Caki2 (cell line): ENCODE results near the gene ELF2. TPM values are rescaled to one million over a fixed set of nuclear protein-coding genes. Genes with fewer than 3 reads are reported as not detected.
A peak's percentile ranks its signal among the peaks of the same experiment; 100 is the strongest.
"Not testable (repeated sequence)": the region's sequence is repeated elsewhere in the genome, so short reads cannot be mapped to it uniquely, and the experiment has no call there.

Experiments used
- DNase-seq: peaks from one replicate; pipeline ENCODE4 v3.0.0-alpha.2; 2015; ENCODE audit warnings: low read depth
- in situ Hi-C: cut with HindIII; loops from 2 replicates; pipeline ENCODE4 v1.10.0; 2016; ENCODE audit warnings: low sequenced_read_pairs, low pct_unique_long_range_greater_than_20kb, mixed read lengths
- total RNA-seq: library from RNA; depleted of rRNA; stranded (reverse); fragments of >200 nt; shearing (Covaris generic); gene quantifications from 2 replicates; pipeline ENCODE4 v1.2.3, GENCODE V29; 2014; ENCODE audit warnings: low replicate concordance

Gene ELF2
- total RNA-seq, 1 experiment from 2014 or later = 68.6 TPM

DNA sequence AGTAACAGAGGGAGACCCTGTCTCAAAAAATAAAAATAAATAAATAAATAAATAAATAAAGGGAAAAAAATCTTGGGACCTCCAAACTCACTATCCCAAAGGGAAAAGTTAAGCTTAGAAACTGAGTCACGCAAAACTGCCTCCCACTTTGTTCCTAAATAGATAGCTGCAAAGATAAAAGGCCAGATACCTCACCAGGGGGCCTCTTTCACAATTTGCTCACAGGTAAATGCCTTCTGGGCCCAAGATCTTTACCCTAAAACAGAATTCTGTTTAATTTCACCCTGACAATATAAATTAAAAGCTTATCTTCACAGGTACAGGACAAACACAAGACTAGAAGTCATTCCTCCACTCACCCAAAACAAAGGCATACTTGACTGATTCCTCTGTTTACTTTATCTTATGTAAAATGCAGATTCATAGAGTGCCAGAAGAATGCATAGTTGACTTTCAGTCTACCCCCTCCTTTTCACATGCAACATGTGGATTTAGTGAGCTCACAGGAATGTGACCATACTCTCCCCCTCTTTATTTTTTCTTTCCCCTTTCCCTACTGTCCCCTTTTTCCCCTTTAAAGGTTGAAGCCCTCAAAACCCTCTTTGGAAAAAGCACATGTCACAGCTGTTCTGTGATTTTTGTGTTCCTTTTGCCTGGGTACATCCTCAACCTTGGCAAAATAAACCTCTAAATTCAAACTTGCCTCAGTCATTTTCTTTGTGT lies 23.4 kb downstream of the ELF2 start:
- peak; percentile 32 for DNase-seq

DNA sequence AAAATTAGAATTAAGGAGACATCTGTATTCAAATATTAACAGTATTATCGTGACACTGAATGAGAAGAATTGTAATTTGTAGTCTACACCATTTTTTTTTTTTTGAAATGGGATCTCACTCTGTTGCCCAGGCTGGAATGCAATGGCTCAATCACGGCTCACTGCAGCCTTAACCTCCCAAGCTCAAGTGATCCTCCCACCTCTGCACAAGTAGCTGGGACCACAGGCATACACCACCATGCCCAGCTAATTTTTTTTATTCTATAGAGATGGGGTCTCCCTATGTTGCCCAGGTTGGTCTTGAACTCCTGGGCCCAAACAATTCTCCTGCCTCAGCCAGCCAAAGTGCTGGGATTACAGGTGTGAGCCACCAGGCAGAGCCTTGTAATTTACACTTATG lies 24.8 kb downstream of the ELF2 start:
- DNase-seq = no peak
- in situ Hi-C loops = no loop called here

More for the DNA sequence above, 23.4 kb downstream of the ELF2 start:
- in situ Hi-C loops = no loop called here

DNA sequence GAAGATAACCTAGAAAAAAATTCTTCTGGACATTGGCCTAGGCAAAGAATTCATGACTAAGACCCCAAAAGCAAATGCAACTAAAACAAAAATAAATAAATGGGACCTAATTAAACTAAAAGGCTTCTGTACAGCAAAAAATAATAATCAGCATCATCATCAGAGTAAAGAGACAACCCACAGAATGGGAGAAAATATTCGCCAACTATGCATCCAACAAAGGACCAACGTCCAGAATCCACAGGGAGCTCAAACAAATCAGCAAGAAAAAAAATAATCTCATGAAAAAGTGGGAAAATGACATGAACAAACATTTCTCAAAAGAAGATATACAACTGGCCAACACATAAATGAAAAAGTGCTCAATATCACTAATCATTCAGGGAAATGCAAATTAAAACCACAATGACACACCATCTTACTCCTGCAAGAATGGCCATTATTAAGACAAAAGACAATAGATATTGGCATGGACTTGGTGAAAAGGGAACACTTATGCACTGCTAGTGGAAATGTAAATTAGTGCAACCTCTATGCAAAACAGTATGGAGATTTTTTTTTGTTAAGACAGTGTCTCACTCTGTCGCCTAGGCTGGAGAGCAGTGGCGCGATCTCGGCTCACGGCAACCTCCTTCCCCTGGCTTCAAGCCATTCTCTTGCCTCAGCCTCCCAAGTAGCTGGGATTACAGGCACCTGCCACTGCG lies 29.9 kb downstream of the ELF2 start:
- no peak for DNase-seq
- in situ Hi-C loops = no loop called here

DNA sequence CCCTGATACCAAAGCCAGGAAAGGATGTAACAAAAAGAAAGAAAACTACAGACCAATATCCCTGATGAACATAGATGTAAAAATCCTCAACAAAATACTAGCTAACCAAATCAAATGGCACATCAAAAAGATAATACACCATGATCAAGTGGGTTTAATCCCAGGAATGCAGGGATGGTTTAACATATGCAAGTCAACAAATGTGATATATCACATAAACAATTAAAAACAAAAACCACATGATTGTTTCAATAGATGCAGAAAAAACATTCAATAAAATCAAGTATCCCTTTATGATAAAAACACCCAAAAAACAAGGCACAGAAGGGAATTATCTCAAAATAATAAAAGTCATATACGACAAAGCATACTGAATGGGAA lies 31.5 kb downstream of the ELF2 start:
- in situ Hi-C loops = no loop called here

DNA sequence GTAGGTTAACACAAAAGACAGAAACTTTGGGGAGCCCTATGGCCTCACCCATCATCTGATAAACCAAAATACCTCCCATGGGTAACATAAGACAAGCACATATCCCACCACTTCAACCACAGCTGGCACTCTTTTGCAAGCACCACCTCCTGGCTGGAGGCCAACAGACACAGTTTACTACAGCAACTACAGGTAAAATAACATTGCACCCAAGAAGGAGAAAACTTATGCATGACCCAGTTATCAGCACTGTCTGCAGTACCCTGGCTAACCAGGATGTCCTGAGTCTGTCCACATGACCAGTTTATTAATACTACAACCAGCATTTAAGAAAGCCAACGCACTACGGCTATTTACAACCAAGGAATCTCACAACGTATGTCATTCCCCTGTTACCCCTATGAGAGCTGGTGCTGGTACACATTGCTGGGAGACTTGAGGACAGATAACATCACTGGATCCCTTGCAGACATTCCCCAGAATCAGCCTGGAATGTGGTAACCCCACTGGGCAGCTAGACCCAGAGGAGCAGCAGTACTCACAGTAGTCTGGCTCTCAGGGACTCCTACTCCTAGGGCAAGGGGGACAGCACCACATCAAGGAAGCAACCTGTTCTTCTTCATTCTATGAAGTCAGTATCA lies 32.0 kb downstream of the ELF2 start:
- DNase-seq = no peak
- in situ Hi-C loops = no loop called here

More for the DNA sequence above, 31.5 kb downstream of the ELF2 start:
- DNase-seq = no peak

DNA sequence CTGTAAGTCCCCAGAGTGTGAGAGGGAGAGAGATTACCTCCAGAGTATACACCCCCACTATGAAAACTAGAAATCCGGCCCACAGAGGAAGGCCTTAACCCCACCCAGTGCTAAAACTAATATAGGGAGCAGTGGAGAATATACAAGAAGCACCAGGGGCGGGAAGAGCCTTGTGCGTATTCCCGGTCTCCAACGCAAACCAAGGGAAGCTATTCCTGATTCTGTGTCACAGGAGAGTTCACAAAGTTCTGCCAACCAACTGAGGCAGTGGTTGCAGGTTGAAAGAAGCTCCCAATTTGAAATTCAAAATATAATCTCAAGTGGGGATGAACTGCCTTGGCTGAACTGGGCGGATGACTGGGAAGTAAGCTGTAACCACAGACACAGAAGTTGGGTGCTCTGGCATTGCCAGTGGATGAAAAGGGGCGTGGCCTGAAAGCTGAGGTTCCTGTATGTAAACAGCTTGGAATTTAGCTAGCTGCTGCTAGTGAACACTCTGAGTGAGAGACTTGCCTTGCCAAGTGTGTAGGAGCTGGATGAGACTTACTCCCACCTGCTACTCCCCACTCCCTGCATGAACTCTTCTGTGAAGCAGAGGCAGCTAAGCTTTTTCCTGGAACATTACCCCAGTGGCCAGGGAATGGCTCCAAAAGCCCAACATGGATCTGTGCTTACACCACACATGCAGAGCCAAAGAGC lies 32.7 kb downstream of the ELF2 start:
- DNase-seq = no peak

DNA sequence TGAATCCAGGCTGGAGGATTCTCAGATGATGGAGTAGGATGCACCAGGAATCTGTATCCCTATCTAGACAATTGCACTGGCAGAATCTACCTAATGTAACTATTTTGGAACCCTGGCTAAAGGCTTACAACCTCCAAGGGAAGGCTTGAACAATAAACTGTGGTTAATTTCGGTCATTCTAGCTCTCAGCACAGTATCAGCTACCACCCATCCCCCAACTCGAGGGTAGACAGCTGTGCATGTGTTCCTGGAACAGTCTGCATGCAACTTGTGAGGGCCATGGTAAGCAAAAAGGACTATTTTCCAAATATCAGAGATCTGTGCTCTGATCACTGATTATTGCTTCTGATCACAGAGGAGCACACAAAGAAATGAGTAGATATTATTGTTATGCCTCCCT lies 34.0 kb downstream of the ELF2 start:
- in situ Hi-C loops = no loop called here
- DNase-seq = no peak

More for the DNA sequence above, 32.7 kb downstream of the ELF2 start:
- in situ Hi-C loops = no loop called here

DNA sequence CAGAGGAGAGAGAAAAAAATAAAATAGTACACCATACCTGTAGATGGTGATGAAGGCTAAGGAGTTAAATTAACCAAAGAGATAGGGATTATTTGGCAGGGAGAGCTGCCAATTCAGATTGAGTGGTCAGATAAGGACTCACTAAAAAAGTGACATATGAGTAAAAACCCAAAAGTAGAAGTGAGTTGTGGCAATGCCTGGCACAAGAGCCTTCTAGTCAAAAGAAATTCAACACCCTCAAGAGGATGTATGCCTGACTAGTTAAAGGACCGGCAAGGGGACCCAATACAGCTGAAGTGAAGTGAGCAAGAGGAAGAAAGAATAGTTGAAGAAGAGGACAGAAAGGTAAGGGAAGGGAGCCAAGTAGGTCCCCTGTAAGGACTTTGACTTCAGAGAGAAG lies 34.9 kb downstream of the ELF2 start:
- in situ Hi-C loops = no loop called here
- no peak for DNase-seq

DNA sequence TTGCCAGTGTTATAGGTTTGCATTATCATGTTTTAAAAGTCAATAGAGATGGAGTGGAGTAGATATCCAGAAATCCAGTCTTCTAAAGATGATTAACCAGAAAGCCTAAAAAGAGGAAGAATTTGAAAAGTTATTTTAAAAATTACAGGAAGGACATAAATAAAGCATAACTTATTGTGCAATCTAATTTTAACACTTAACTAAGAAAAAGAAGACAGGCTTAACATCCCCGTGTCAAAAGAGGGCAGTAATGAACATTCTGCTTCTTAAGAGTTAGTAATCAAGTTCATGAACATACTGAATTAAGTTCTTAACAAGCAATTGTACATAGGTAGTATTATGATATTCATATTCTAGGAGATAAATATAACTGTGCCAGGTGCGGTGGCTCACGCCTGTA lies 39.3 kb downstream of the ELF2 start:
- in situ Hi-C loops = no loop called here
- no peak for DNase-seq

DNA sequence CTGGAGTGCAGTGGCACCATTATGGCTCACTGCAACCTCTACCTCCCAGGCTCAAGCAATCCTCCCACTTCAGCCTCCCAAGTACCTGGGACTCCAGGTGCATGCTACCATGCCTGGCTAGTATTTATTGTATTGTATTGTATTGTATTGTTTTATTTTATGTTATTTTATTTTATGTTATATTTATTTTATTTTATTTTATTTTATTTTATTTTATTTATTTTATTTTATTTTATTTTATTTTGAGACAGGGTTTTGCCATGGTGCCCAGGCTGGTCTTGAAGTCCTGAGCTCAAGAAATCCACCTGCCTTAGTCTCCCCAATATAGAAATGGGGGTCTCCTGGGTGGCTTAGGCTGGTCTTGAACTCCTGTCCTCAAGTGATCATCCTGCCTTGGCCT lies 42.6 kb downstream of the ELF2 start:
- no peak for DNase-seq
- in situ Hi-C loops = no loop called here

DNA sequence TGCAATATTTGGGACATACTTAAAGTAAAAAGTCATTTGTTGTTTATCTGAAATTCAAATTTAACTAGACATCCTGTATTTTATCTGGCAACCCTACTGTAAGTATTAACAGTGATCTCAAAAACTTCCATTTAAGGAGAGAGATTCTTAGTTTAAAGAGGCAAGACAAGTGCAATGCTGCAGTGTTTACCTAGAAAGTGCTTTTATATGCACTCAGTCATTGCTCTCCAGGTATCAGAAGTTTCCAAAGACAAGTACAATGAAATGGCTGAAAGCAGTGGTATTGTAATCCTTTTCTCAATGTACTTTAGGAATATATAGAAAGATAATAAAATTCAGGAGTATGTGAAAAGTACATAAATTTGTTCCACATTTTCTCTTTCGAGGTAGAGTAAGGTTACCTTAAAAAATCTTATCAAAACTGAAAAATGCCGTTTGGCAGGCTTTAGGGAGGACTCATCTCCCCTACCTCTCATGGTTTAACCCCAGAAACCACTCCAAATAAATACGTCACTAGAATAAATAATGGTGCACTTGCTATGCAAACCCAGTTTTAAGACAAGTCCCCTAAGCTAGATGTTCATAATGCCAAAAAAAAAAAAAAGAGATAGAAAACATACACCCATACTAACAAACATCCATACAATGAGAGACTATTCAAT lies 45.7 kb downstream of the ELF2 start:
- DNase-seq = no peak
- in situ Hi-C loops = no loop called here

DNA sequence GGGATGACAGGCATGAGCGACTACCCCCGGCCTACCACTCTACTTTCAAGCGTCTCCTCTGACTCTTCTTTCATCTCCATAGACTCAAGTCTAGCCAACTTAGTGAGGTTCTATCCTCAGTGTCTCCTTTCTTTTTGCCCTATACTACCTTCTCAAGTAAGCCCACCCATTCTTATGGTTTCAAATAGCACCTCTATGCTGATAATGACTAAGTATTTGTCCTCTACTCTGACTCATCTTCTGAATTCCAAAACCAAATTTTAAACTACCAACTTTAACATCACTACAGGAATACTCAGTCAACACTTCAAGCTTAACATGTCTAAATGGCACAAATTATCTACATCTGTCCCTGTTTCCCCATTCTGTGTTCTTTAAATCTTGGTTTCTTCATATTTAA lies 47.8 kb downstream of the ELF2 start:
- DNase-seq = no peak
- in situ Hi-C loops = no loop called here

DNA sequence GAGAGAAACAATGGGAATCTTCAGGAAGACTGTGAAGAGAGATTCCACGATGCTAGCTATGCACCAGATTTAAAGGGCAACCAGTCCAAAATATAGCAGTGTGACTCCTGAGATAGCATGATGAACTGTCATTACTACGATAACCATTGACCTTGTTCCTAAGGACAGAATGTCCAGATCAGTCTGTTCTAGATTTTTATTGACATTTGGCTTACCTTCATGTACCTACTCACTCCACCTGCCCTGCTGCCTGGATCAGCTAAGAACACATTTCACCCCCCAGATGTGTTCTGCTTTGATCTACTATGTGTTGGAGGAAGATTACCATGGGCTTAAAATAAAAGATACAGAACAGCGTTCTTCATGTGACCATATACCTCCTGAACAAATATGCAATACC lies 50.1 kb downstream of the ELF2 start:
- DNase-seq = no peak
- in situ Hi-C loops = no loop called here

DNA sequence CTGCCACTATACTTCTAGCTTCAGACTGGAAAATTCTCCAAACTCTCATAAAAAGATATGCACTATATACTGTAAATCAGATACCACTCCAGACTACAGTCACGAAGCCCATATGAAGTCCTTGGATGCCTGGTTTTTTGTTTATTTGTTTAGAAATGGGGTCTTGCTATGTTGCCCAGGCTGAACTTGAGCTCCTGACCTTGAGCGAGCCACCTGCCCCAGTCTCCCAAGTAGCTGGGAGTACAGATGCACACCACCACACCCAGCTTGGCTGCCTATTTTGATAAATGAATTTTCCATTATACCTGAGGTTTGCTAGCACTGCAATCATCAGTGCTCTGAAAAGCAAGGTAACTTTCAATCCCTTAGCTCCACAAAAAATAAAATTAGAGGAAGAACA lies 53.1 kb downstream of the ELF2 start:
- no peak for DNase-seq
- in situ Hi-C loops = no loop called here

DNA sequence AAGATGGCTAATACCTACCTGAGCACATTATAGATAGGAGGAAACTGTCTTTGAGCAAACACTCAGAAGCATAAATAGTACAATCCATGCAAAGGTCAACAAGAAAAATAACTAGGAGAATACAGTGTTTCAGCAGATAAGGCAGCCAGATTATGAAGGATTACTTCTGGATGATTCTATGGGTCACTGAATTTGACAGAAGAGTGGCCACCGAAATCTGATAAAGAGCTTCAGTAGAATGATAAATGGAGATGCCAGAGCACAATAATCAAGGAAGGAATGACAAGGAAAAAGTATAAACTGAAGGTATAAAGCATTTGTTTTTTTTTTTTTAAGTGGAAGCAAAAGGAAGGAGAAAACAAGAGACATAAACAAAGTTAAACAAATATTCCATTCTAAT lies 58.7 kb downstream of the ELF2 start:
- no peak for DNase-seq
- in situ Hi-C loops = no loop called here

DNA sequence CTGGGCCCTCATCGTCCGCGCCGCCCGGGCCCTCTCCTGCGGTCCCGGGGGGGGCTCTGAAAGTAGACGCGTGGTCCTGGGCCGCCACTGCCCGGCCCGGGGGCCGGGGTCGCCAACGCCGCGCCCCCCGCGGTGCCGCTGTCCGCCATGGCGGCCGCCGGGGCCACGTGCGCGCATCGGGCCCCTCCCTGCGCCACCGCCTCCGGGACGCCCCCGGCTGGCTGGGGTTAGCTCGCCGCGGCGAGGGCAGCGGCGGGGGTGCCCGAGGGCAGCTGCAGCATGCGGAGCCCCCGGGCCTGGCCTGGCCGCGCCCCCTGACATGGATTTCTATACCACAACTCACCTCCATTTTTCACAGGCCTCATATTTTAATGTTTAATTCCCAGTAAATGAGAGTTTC lies 61.8 kb downstream of the ELF2 start:
- in situ Hi-C loops = no loop called here
- DNase-seq = no peak

DNA sequence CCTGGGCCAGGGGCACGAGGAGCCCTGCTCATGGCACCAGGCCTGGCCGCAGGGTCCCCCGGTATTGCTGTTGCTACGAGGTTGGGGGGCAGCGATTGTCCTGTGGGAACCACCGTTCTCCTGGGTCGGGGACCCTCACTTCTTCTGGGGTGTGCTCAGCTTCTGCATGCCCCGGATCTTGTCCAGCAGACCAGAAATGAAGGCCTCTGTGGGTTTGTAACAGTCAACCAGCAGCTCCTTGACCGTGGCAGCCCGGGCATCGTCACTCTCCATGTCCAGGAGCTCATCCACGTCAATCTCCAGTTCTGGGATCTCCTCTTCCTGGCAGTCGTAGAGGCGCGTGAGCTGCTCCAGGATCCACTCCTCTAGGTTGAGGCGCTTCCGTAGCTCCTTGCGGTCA lies 62.2 kb downstream of the ELF2 start:
- DNase-seq, in situ Hi-C loops: not testable (repeated sequence)

DNA sequence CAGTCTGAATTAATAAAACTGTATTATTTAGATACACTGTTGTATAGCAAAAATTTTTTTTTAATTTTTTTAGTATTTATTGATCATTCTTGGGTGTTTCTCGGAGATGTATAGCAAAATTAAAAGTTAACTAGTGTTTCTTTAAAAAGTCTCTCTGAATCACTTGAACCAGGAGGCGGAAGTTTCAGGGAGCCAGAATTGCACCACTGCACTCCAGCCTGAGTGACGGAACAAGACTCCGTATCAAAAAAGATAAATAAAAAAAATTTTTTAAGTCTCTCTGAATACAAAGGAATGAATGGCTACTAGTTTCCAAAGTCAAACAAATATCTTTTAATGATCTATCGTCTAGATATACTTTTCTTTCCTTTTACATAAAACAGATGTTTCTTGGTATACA lies 64.4 kb downstream of the ELF2 start:
- DNase-seq = no peak
- in situ Hi-C loops = no loop called here
